G401 (cell line): ENCODE results near the gene SMPDL3A. TPM values are rescaled to one million over a fixed set of nuclear protein-coding genes. Genes with fewer than 3 reads are reported as not detected.
"Not testable (repeated sequence)": the region's sequence is repeated elsewhere in the genome, so short reads cannot be mapped to it uniquely, and the experiment has no call there.

Experiments
- DNase-seq: peaks from one replicate; pipeline ENCODE4 v3.0.0-alpha.2; 2015; ENCODE audit warnings: low spot score
- in situ Hi-C: cut with HindIII; loops from 2 replicates; pipeline ENCODE4 v1.10.0; 2016; ENCODE audit warnings: low sequenced_read_pairs, mixed read lengths
- total RNA-seq: library from RNA; depleted of rRNA; stranded (reverse); fragments of >200 nt; shearing (Covaris generic); gene quantifications from 2 replicates; pipeline ENCODE4 v1.2.3, GENCODE V29; 2014; rRNA removed

The SMPDL3A gene, protein sequence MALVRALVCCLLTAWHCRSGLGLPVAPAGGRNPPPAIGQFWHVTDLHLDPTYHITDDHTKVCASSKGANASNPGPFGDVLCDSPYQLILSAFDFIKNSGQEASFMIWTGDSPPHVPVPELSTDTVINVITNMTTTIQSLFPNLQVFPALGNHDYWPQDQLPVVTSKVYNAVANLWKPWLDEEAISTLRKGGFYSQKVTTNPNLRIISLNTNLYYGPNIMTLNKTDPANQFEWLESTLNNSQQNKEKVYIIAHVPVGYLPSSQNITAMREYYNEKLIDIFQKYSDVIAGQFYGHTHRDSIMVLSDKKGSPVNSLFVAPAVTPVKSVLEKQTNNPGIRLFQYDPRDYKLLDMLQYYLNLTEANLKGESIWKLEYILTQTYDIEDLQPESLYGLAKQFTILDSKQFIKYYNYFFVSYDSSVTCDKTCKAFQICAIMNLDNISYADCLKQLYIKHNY
- 0.07 and 1.2 TPM in 2 replicates for total RNA-seq

DNA sequence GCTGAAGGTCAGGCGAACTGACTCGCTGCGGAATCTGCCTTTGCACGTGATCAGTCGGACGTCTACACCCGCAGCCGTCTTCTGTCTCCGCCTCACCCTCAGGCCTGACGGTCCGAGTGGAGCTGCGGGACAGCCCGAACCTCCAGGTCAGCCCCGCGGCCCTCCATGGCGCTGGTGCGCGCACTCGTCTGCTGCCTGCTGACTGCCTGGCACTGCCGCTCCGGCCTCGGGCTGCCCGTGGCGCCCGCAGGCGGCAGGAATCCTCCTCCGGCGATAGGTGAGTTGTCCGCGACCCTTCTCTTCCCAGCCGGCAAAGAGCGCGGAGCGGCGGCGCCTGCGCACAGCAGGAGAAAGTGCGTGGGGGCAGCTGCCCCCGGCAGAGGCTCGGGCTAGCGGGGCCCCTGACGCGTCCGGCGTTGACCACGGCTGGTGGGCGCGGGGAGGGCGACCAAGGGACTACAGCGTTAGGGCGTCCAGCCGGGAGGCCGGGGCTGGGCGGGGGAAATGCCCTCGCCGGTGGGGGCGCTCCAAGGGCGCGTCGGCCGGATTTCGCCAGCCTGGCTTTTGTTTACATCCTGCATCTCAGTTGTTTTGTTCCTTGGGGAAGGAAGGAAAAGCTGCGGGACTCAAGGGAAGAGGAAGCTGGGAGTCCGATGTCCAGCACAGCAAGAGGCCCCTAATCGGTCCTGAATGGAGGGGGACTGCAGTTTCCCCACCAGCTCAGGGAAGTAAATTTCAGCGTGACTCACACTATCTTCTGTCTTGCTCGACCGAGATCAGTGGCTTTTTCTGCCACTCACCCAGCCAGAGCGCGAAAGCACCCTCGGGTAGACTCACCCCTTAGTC is at the start of gene SMPDL3A:
SMPDL3A (plus strand) TSS at position 77 of the 846 bp plus-strand sequence; CDS start at position 166, 89 bp downstream.
- peak; percentile 84 for DNase-seq
- in situ Hi-C loops = loop anchor here (5.0 kb wide), 1 partner anchor 48 kb away; no protein-coding TSS in a partner anchor

GRCh38 chr6:122740091-122740490 is 49.0 kb upstream of the SMPDL3A start:
- no peak for DNase-seq
- in situ Hi-C loops = no loop called here

DNA sequence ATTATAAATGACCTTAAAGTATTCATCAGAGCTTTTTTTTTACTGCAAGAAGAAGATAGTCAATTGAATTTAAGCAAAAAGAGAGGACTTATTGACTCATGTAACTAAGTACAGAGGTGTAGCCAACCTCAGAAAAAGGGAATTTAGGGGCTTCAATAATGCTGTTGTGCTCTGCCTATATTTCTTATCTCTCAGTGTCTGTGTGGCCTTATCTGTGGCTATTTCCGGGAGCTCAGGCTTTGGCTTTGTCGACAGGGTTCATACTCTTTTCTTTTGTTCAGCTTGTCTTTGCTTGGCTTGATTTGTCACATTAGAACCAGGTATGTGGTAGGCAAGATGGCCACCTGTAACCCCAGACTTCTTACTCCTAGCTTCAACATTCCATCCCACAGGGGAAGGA is 48.1 kb upstream of the SMPDL3A start:
- in situ Hi-C loops = no loop called here
- no peak for DNase-seq

DNA sequence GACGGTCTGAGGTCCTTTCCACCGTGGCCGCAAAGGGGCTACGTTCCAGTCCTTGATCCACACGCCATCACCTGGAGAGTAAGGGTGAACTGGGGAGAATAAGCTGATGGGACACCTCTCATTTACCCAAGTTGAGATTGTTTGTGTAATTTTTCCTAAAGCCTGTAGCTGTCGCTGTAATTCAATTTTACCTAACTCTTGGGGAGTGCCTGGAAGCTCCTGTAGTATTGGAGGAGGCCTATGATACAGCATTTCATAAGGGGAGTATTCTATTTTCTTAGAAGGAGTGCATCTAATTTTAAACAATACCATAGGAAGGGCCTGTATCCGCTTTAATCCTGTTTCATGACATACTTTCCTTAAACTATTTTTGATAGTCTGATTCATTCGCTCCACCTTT is 44.8 kb upstream of the SMPDL3A start:
- DNase-seq = peak; percentile 55
- in situ Hi-C loops = not testable (repeated sequence)

GRCh38 chr6:122744856-122745255 is 44.2 kb upstream of the SMPDL3A start:
- DNase-seq, in situ Hi-C loops: not testable (repeated sequence)

DNA sequence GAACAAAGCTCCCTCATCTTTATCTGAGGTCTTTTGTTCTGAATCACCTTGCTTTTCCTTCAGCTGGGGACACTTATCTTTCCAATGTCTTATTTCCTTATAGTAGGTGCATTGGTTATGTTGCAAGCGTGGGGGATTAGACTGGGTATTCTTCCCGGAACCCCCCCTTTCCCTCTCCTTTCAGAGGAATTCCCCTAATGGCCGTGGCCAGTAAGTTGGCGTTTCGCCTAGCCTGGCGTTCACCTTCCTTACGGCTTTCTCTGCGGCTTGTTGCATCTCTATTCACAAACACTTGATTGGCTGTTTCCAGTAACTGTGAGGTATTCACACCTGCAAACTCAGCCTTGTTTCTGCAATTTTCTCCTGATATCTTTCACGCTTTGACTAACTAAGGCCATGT is 42.4 kb upstream of the SMPDL3A start:
- DNase-seq = no peak
- in situ Hi-C loops = no loop called here

DNA sequence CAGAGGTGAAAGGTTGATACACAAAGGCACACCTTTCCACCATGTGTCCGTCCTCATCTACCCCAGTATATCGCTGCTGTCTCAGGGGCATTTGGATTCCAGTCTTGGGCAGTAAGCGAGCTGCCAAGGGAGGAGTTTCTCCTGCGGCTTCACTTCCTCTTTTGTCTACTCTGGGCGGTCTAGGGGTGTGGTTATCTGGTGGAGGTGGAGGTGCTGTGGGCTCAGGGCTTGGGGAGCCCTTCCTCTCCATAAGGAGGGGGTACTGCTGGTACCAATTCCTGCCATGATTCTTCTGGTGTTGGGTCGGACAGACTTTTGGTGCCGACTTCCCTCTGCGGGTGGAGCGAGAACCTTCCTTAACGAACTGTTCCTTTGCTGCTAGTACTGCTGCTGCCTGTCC is 41.5 kb upstream of the SMPDL3A start:
- in situ Hi-C loops = no loop called here
- DNase-seq = no peak

- DNase-seq, in situ Hi-C loops: not testable (repeated sequence)
These were observed 40.1 kb upstream of the SMPDL3A start for GRCh38 chr6:122748945-122749344.

GRCh38 chr6:122749451-122750050 is 39.5 kb upstream of the SMPDL3A start:
- no peak for DNase-seq
- in situ Hi-C loops = no loop called here

- no peak for DNase-seq
- in situ Hi-C loops = no loop called here
These were observed 37.7 kb upstream of the SMPDL3A start for GRCh38 chr6:122751326-122751725.

DNA sequence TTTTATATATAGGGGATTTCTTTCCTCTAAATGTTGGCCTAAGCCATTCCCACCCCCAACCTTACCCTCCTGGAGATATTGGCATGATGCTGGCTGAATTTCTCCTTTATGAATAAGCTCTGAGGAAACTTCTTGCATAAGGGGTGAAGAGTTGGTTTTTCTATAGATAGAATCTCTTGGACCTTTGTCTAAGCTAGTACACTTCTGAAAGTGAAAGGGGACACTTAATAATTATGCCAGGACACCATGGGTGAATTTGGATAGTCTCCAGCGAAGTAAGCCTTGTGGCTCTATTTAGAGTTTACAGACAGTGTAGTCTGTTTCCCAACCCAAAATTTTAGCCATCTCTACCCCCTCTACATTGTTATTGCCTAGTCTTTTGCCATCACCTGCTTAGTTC is 36.6 kb upstream of the SMPDL3A start:
- peak; percentile 47 for DNase-seq
- in situ Hi-C loops = no loop called here

- peak; percentile 71 for DNase-seq
- in situ Hi-C loops = no loop called here
These were observed 35.9 kb upstream of the SMPDL3A start for GRCh38 chr6:122753000-122753687.

- peak; percentile 64 for DNase-seq
- in situ Hi-C loops = no loop called here
These were observed 35.4 kb upstream of the SMPDL3A start for GRCh38 chr6:122753688-122754056.

DNA sequence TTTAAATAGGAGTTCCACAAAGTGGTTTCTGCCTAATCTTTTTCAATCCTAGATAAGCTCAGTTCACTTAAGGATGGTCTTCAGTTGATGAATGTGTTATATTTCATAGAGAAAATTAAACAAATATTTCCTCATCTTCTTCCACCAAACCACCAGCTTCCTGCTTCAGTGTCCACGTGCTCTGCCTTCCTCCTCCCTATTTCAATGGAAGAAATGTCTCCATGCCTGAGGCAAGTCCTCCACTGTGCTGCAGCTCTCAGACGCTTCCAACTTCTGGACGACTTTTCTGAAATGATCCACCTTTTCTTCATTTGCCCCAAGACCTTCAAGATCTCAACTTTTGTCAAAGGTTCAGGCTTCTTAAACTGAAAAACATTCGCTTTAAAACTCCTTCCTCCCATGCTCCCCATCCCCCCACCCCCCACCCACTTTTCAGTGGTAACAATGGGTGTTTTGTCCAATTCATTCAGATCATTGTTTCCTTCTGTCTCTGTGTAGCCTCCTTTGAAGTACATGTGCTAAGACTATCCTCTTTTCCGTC is 34.8 kb upstream of the SMPDL3A start:
- in situ Hi-C loops = no loop called here
- DNase-seq = no peak

DNA sequence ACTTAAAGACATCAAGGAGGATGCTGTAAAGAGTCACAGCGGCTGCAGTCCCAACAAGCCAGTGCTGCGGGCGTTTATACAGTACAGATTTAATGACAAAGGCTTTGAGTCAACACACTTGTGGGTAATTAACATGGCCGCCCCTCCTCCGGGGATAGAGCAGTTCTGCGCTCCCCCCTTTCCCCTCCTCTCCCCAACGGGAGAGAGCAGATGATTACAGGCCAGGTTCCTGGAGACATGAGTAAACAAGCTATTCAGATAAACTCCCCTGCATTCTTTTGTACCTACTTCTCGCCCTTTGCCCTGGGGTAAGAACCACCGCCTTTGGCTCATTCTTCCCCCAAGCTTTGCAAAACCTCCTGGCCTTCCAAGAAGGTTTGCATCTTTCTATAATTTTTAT is 33.2 kb upstream of the SMPDL3A start:
- DNase-seq = no peak
- in situ Hi-C loops = no loop called here

- DNase-seq = no peak
- in situ Hi-C loops = no loop called here
These were observed 30.1 kb upstream of the SMPDL3A start for GRCh38 chr6:122758927-122759334.

GRCh38 chr6:122760330-122760729 is 28.7 kb upstream of the SMPDL3A start:
- no peak for DNase-seq
- in situ Hi-C loops = no loop called here

DNA sequence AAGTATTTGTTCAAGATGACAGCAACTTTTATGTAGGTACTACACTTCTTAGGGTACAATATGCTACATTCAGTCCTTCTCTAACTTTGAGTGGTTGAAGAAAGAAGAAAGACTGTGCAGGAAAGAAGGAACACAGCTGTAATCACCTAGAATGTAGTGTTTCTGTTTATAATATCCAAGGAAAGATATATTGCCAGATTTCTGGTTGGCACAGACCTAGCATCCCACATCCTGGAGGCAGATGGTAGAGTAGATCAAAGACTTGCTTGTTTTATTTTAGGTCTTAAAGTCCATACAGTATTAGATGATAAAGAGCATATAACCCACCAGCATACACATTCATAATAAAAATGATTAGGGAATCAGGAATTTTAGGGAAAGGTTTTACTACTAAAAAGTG is 22.8 kb upstream of the SMPDL3A start:
- DNase-seq = peak; percentile 65

More for the DNA sequence above, 22.8 kb upstream of the SMPDL3A start:
- in situ Hi-C loops = no loop called here
